ENCODE measurements around the gene WDR1.

GRCh38 chr4:10144479-10144878, 27.9 kb upstream of the WDR1 start:
- TF ChIP-seq CTCF (IDR thresholded peaks at IDR 0.05) (no peak), POLR2A (IDR thresholded peaks at IDR 0.05) (no peak), POLR2AphosphoS5 (IDR thresholded peaks at IDR 0.05) (no peak), EP300 (IDR thresholded peaks at IDR 0.05) (no peak)

Measured in upper lobe of left lung (tissue), 4 donors.